SH-SY5Y (cell line): ENCODE results near the gene CIAPIN1.

ENCODE experiments used
- GATA2 ChIP-seq: IDR thresholded peaks from 2 replicates; pipeline ENCODE4 v1.6.1; 2011; ENCODE audit warnings: mild to moderate bottlenecking, low read depth, low read length
- GATA3 ChIP-seq: IDR thresholded peaks from 2 replicates; pipeline ENCODE4 v1.6.1; 2011; ENCODE audit warnings: low read depth, mild to moderate bottlenecking, low read length, moderate library complexity

DNA sequence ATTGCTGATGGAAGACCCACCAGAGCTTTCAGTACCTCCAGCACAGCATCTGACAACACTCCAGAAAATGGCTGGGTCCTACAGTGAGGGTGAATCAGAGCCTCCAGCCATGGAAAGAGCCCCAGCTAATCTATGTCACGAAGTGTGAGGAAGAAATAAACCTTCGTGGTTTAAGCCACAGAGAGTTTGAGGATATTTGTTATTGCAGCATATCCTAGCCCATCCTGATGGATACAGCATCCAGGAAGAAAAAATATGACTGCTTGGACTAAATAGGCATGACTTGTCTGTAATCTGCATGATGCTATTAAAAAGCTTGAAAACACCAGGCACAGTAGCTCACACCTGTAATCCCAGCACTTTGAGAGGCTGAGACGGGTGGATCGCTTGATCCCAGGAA, 55.9 kb downstream of the CIAPIN1 start:
- no peak for TF ChIP-seq GATA3
- TF ChIP-seq GATA2, result no peak
